Ascending aorta (tissue), 2 donors: ENCODE measurements around the gene RBMY1B. TPM values are rescaled to one million over a fixed set of nuclear protein-coding genes. Genes with fewer than 3 reads are reported as not detected.
"Not testable (repeated sequence)": the region's sequence is repeated elsewhere in the genome, so short reads cannot be mapped to it uniquely, and the experiment has no call there.

Experiments
- DNase-seq, 2 donors: peaks; one replicate each; pipeline ENCODE4 v3.0.0-alpha.2; 2019; ENCODE audit warnings: low spot score in 2 of 2
- H3K27ac ChIP-seq, 2 donors: fragments of 200-600 bp; sonication (generic); one replicate each; pipeline ENCODE4 v1.5.1; 2016 to 2017; ENCODE audit warnings: mild to moderate bottlenecking in 1 of 2
- H3K27me3 ChIP-seq: fragments of 200-600 bp; sonication (generic); one replicate; pipeline ENCODE4 v1.5.1; 2017
- H3K36me3 ChIP-seq, 2 donors: fragments of 200-600 bp; sonication (generic); one replicate each; pipeline ENCODE4 v1.5.1; 2016
- H3K4me1 ChIP-seq, 2 donors: fragments of 200-600 bp; sonication (generic); one replicate each; pipeline ENCODE4 v1.5.1; 2016 to 2017; ENCODE audit warnings: mild to moderate bottlenecking in 1 of 2
- H3K4me3 ChIP-seq, 2 donors: fragments of 200-600 bp; sonication (generic); one replicate each; pipeline ENCODE4 v1.5.1; 2016 to 2017; ENCODE audit warnings: mild to moderate bottlenecking in 1 of 2
- H3K9me3 ChIP-seq, 2 donors: fragments of 200-600 bp; sonication (generic); one replicate each; pipeline ENCODE4 v1.5.1; 2016
- intact Hi-C: fragments of 100-400 bp; cut with DNase I; formaldehyde crosslinking; loops from one replicate; pipeline ENCODE4 v1.15.1; 2023
- total RNA-seq: library from RNA; depleted of rRNA; stranded (reverse); fragments of >200 nt; gene quantifications from one replicate; pipeline ENCODE4 v1.1.0, GENCODE V29; 2016
- TF ChIP-seq, protein P1 (sequence below), 3 experiments: fragments of 200-600 bp in 2 of 3; fragments of 450-650 bp in 1 of 3; sonication (generic) in 2 of 3; IDR thresholded peaks; one replicate each; pipeline ENCODE4 v1.5.1; 2016 to 2019; ENCODE audit warnings: antibody characterized with exemption in 3 of 3, mild to moderate bottlenecking in 1 of 3, moderate library complexity in 1 of 3

The RBMY1B gene
- total RNA-seq, result not detected

DNA sequence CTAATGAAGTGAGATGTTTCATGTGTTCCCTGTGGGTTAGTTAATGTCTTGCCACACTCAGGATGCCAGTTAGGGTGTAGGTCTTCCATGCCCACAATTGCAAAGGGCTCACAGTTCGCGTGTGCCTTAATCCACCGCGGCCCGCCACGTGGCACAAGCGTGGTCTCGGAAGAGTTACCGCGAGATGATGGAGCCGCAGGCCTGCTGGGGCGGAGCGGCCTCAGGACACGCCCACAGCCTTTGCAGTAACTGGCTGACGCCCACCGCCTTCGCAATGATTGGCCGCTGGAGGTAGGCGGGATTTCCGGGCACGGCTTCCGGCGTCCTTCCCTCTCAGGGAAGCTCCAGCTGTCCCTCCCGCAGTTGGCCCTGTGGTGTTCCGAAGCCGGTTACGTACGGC lies at the start of gene RBMY1B:
RBMY1B (plus strand) TSS at position 301 of the 400 bp plus-strand sequence. CDS start 2,013 bp downstream, outside the sequence.
- H3K4me1 ChIP-seq, DNase-seq, intact Hi-C loops, H3K27ac ChIP-seq, H3K36me3 ChIP-seq, H3K9me3 ChIP-seq, H3K4me3 ChIP-seq, H3K27me3 ChIP-seq: not testable (repeated sequence)

DNA sequence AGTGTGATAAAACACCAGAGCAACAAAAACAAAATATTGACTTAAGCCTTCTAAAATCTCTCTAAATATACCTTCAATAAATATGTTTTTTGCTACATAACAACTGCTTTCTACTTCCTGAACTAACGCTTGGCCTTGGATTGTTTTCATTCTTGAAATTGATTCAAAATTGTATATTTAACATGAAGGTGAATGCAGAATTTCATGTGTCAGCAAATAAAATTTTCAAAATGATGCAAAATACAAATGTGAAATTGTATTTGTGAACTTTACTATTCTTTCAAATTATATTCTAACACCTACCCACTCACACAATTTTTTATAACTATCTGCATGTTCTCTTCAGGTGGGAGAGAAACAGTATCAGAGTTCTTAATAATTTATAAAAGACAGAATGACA lies 48.2 kb upstream of the RBMY1B start:
- DNase-seq, H3K36me3 ChIP-seq, H3K4me1 ChIP-seq, H3K4me3 ChIP-seq, H3K27me3 ChIP-seq, H3K9me3 ChIP-seq, H3K27ac ChIP-seq, intact Hi-C loops: not testable (repeated sequence)

DNA sequence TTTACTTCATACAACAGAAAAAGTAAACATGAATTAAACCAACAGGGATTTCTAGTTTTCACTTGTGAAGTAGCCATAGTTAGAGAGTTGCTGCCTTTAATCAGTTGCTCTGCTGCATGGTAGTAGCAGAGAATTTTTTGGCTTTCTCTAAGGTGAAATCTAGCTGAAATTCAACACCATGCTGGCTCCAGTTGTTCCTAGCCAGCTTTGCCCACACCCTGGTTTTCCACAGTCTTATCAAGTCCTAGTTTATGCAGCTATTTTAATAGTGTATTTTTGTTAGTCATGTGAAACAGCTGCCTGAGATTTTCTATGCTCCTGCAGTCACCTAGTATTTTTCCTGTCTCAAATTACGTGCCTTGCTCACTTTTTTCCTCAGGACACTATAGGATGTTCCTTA lies 28.2 kb upstream of the RBMY1B start:
- TF ChIP-seq, protein P1, sequence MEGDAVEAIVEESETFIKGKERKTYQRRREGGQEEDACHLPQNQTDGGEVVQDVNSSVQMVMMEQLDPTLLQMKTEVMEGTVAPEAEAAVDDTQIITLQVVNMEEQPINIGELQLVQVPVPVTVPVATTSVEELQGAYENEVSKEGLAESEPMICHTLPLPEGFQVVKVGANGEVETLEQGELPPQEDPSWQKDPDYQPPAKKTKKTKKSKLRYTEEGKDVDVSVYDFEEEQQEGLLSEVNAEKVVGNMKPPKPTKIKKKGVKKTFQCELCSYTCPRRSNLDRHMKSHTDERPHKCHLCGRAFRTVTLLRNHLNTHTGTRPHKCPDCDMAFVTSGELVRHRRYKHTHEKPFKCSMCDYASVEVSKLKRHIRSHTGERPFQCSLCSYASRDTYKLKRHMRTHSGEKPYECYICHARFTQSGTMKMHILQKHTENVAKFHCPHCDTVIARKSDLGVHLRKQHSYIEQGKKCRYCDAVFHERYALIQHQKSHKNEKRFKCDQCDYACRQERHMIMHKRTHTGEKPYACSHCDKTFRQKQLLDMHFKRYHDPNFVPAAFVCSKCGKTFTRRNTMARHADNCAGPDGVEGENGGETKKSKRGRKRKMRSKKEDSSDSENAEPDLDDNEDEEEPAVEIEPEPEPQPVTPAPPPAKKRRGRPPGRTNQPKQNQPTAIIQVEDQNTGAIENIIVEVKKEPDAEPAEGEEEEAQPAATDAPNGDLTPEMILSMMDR (IDR thresholded peaks at IDR 0.05), result no peak
- Histone ChIP-seq H3K4me1 (no peaks in the 10 kb centered on the region), H3K9me3 (no peaks in the 10 kb centered on the region), H3K36me3 (no peaks in the 10 kb centered on the region), H3K27ac (no peak overlapping the region), H3K27me3 (no peaks in the 10 kb centered on the region), H3K4me3 (no peak overlapping the region)
- no peak for DNase-seq
- intact Hi-C loops, result no loop called here

DNA sequence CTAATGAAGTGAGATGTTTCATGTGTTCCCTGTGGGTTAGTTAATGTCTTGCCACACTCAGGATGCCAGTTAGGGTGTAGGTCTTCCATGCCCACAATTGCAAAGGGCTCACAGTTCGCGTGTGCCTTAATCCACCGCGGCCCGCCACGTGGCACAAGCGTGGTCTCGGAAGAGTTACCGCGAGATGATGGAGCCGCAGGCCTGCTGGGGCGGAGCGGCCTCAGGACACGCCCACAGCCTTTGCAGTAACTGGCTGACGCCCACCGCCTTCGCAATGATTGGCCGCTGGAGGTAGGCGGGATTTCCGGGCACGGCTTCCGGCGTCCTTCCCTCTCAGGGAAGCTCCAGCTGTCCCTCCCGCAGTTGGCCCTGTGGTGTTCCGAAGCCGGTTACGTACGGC lies 23.4 kb downstream of the RBMY1B start, which contains the start of gene RBMY1A1:
RBMY1A1 (plus strand) TSS at position 301 of the 400 bp plus-strand sequence. CDS start 2,013 bp downstream, outside the sequence.
- DNase-seq, H3K4me3 ChIP-seq, intact Hi-C loops, H3K36me3 ChIP-seq, H3K27ac ChIP-seq, H3K4me1 ChIP-seq, H3K27me3 ChIP-seq, H3K9me3 ChIP-seq: not testable (repeated sequence)

DNA sequence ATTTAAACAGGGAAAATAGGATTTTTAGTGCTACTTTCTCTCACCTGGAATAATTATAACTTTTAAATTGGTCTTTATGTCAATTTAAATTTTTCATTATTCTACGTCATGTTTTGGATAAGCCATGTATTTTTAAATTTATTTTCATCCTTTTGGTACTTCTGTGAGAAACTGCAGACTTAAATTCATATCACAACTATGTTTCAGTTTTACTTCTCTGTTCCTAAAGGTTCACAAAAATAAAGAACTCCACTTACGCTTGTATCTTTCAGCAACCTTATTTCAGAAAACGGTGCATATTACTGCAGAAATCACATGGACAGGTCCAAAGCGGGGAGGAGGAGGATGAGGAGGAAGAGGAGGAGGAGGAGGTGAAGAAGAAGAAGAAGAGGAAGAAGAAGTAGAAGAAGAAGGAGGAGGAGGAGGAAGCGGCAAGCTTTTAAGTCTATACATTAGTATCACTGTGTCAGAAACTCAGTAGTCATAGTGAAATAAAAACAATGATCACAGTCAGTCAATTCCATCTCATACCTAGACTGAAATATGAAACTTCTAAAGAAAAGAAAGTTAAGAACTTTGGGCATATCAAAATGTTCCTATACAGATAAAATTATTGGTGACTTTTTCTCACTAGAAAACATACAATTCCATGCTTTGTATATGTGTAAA lies 48.3 kb downstream of the RBMY1B start:
- H3K9me3 ChIP-seq, DNase-seq, H3K27ac ChIP-seq, H3K4me3 ChIP-seq, H3K27me3 ChIP-seq, H3K36me3 ChIP-seq, H3K4me1 ChIP-seq, intact Hi-C loops: not testable (repeated sequence)

Other genes with a start within 250 kb of the RBMY1B start
- gene RBMY1A1, start 23.5 kb downstream of the RBMY1B start, total RNA-seq, result not detected